Heart right ventricle (tissue), 16 donors: ENCODE measurements around the gene LMO1. TPM values are rescaled to one million over a fixed set of nuclear protein-coding genes. Genes with fewer than 3 reads are reported as not detected.

Experiments
- ATAC-seq, 8 donors: fragments of 200-7000 bp; cut with Tn5 transposase; one replicate each; pipeline ENCODE4 v1.9.1; 2020; ENCODE audit warnings: mild to moderate bottlenecking in 8 of 8, moderate library complexity in 8 of 8, moderate number of reproducible peaks in 1 of 8
- DNase-seq, 2 donors: peaks; one replicate each; pipeline ENCODE4 v3.0.0-alpha.2; 2020
- H3K27ac ChIP-seq, 10 donors: fragments of 200-600 bp; sonication (generic) in 2 of 10; one replicate each; pipeline versions ENCODE4 v1.5.0 to v1.8.0; 2020 to 2022; ENCODE audit warnings: mild to moderate bottlenecking in 3 of 10
- H3K27me3 ChIP-seq, 7 donors: fragments of 200-600 bp; one replicate each; pipeline ENCODE4 v1.8.0; 2021 to 2022; ENCODE audit warnings: mild to moderate bottlenecking in 2 of 7
- H3K36me3 ChIP-seq, 9 donors: fragments of 200-600 bp; sonication (generic) in 1 of 9; one replicate each; pipeline versions ENCODE4 v1.5.0 to v1.8.0; 2020 to 2022; ENCODE audit warnings: mild to moderate bottlenecking in 2 of 9
- H3K4me1 ChIP-seq, 9 donors: fragments of 200-600 bp; sonication (generic) in 1 of 9; one replicate each; pipeline versions ENCODE4 v1.5.0 to v1.8.0; 2020 to 2022; ENCODE audit warnings: mild to moderate bottlenecking in 4 of 9
- H3K4me3 ChIP-seq, 10 donors: fragments of 200-600 bp; sonication (generic) in 2 of 10; one replicate each; pipeline versions ENCODE4 v1.5.0 to v1.8.0; 2020 to 2022; ENCODE audit warnings: mild to moderate bottlenecking in 7 of 10, moderate library complexity in 2 of 10
- H3K9me3 ChIP-seq, 11 donors: fragments of 200-600 bp in 10 of 11; sonication (generic) in 2 of 11; one replicate each; pipeline versions ENCODE4 v1.5.0 to v1.8.0; 2013 to 2022; ENCODE audit warnings: mild to moderate bottlenecking in 2 of 11, control low read depth in 1 of 11, moderate library complexity in 1 of 11
- WGBS, 2 donors: extraction: QIAGEN DNeasy Blood & Tissue Kit; methylation state at CpG; one replicate each; pipeline ENCODE4 v1.1.7; 2013; ENCODE audit warnings: inconsistent platforms in 1 of 2; 5-methylcytosine and 5-hydroxymethylcytosine counted together
- intact Hi-C, 10 donors: fragments of 100-400 bp; cut with DNase I; formaldehyde crosslinking; loops; one replicate each; pipeline versions ENCODE4 v1.11.1 to v1.14.2; 2022
- polyA plus RNA-seq, 2 donors: library from polyadenylated mRNA; stranded (reverse); fragments of 200-250 nt; gene quantifications; one replicate each; pipeline ENCODE4 v1.2.3, GENCODE V29; 2013
- total RNA-seq, 10 donors: library from RNA; stranded (reverse); fragmentation: NEBNext Ultra II Directional in 3 of 10; extraction: Animal tissue kit (Norgen Biotek cat#: 25700) in 3 of 10; gene quantifications; one replicate each; pipeline versions ENCODE4 v1.2.1 to v1.2.4, GENCODE V29; 2021 to 2023
- TF ChIP-seq, protein P1 (sequence below), 9 donors: fragments of 200-600 bp; sonication (generic) in 2 of 9; IDR thresholded peaks; one replicate each; pipeline versions ENCODE4 v1.5.0 to v1.8.0; 2021 to 2022; ENCODE audit warnings: antibody characterized with exemption in 9 of 9, mild to moderate bottlenecking in 5 of 9, moderate library complexity in 1 of 9
- donor health status: Arrhythmogenic right ventricular cardiomyopathy.
- donor health status: ischemic (EF 13 %, LVEDD 7.1; RV severe dilation, severe dysfunction).
- donor health status: healthy with polysubstance abuse.
- donor health status: DM: no; HTN: yes; CAD: no.
- donor health status: DM: no; HTN: no; CAD: no.
- donor health status: ischemic (EF 25% LVEDD 6.9; RV normal size, moderate dysfunction).
- donor health status: ischemic (EF 25% LVEDD 5.7; RV mildly dilated, moderate dysfunction).
- donor health status: healthy.
- donor health status: DM: yes; HTN: yes; CAD: no.
- donor health status: Ischemic cardiomyopathy.
- donor health status: ischemic (EF 35%, LVEDD 5.7; RV mildly dilated, moderate dysfunction).
- donor health status: nonischemic (EF 11% LVEDD 7.7; RV severe dilation, severe dysfunction).
- donor health status: DM: yes; HTN: yes; CAD: no.
- donor health status: PGD.
- donor health status: ischemic (EF 29% LVEDD 5.4; RV normal size, mild dysfunction).
- donor health status: nonischemic (EF 23%, LVEDD 6.1; RV moderate dilation, normal function).

The LMO1 gene
- total and polyA plus RNA-seq, 12 donors, result 0.55 to 6.6 (median 2.4) TPM

DNA sequence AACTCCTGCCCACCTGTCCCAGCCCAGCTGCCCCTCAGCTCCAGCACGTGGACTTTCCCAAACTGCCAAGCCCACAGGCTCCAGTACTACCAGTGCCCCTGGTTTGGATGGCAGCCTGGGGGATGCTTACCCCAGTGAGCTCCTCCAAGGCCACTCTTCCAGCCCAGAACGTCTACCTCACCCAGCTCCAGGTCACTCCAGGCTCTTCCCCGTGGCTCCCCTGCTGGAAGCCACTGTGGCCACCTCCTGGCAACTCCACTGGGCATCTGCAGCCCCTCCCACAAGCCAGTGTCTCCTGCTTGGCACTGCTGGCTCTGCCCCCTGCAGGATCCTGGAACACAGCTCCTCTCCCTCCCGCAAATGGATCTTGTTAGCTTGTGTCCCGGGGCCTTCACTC, 29.3 kb downstream of the LMO1 start:
- ATAC-seq (peak in 6 of 8 donors; percentile 8 to 71 (median 20)), DNase-seq (no peak)
- Histone ChIP-seq H3K27ac (peak overlapping the region in 3 of 10 donors; percentile 22 to 80 (median 58)), H3K4me1 (peaks cover 0 to 42% (median 3%) of the 10 kb centered on the region in 9 donors), H3K27me3 (peaks cover 0 to 5% (median 0%) of the 10 kb centered on the region in 7 donors), H3K9me3 (no peaks in the 10 kb centered on the region), H3K4me3 (no peak overlapping the region), H3K36me3 (no peaks in the 10 kb centered on the region)
- 69 to 82% methylated on average over 5 of the region's 5 CpGs for WGBS, 2 donors
- intact Hi-C loops, result no loop called here
- TF ChIP-seq, protein P1, sequence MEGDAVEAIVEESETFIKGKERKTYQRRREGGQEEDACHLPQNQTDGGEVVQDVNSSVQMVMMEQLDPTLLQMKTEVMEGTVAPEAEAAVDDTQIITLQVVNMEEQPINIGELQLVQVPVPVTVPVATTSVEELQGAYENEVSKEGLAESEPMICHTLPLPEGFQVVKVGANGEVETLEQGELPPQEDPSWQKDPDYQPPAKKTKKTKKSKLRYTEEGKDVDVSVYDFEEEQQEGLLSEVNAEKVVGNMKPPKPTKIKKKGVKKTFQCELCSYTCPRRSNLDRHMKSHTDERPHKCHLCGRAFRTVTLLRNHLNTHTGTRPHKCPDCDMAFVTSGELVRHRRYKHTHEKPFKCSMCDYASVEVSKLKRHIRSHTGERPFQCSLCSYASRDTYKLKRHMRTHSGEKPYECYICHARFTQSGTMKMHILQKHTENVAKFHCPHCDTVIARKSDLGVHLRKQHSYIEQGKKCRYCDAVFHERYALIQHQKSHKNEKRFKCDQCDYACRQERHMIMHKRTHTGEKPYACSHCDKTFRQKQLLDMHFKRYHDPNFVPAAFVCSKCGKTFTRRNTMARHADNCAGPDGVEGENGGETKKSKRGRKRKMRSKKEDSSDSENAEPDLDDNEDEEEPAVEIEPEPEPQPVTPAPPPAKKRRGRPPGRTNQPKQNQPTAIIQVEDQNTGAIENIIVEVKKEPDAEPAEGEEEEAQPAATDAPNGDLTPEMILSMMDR (IDR thresholded peaks at IDR 0.05), result peak in 2 of 9 donors; percentile 16 to 33

DNA sequence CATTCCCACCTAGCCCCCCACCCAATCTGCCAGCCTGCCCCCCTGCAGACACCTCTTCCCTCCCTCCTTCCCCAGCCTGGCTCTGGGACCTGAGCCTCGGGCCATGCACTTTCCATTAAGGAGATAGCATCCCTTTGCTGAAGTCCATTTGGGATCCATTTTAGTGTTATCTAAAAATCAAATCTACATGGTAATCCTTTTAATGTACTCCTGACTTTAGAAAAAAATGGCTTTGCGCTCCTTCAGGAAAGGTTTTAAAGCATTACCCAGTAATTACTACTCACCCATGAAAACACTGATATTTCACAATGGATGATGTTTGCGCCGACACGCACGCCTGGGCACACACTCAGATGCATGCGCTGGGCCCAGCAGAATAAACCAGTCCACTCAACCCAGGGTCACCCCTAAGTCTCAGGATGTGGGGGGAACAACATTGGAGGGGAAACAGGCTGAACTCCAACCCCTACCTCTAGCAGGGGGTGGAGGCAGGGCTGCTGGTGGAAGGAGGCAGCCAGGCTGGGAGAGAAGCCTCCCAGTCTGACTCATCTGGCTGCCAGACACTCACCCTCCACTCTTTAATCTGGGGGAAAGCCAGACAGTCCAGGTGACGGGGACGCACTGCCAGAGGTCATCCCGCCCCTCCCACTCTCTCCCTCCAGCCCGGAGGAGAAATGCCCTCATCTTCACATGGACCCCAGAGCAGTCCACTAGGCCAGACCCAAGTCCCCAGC, 29.8 kb downstream of the LMO1 start:
- WGBS, 2 donors, result 79 to 81% methylated on average over 11 of the region's 11 CpGs
- H3K27ac ChIP-seq, result peak overlapping the region in 3 of 10 donors; percentile 22 to 80 (median 58)
- H3K9me3 ChIP-seq, result no peaks in the 10 kb centered on the region
- H3K4me1 ChIP-seq, result peaks cover 0 to 46% (median 6%) of the 10 kb centered on the region in 9 donors
- H3K4me3 ChIP-seq, result no peak overlapping the region
- peaks cover 0 to 5% (median 0%) of the 10 kb centered on the region in 7 donors for H3K27me3 ChIP-seq
- TF ChIP-seq, protein P1 (IDR thresholded peaks at IDR 0.05), result no peak
- peak; percentile 17 to 87 (median 72) for ATAC-seq
- no peaks in the 10 kb centered on the region for H3K36me3 ChIP-seq
- peak; percentile 14 to 25 for DNase-seq
- intact Hi-C loops, result loop anchor here in 1 of 10 donors (2.0 kb wide), 1 partner anchor 27 kb away; no protein-coding TSS in a partner anchor

DNA sequence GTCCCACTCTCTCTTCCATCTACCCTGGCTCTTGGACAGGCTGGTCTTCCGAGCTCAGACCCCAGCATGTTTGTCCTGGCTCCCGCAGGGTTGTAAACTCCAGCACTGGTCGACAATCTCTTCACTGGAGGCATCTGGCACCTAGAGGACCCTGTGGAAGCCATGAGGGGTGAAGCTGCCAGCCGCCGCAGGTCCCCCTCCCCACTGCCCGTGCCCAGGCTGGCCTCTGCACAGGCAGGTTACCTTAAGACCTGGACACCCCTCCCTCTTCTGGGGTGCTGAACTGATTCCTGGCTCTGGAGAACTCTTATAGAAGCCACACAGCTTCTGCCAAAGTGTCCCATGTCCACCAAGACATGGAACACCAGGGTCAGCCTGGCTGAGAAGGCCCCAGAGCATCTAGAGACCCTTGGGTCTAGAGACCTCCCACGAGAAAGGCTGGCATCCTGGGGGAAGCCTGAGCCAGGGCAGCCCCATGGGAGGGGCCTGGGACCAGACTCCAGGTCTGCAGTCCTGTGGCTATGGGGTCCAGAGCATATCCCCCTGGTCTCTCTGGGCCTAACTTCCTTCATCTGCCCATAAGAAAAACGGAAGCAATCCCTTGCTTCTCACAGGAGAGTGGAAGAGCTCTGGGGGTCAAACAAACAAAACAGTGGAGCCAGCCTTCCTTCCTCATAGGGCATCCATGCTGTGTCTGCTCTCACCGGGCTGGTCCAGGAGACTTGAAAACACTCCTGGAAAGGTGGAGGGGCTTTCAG, 30.6 kb downstream of the LMO1 start:
- DNase-seq (no peak), ATAC-seq (no peak)
- TF ChIP-seq, protein P1 (IDR thresholded peaks at IDR 0.05), result no peak
- Histone ChIP-seq H3K4me3 (no peak overlapping the region), H3K27me3 (peaks cover 0 to 5% (median 0%) of the 10 kb centered on the region in 7 donors), H3K27ac (no peak overlapping the region), H3K9me3 (no peaks in the 10 kb centered on the region), H3K36me3 (no peaks in the 10 kb centered on the region), H3K4me1 (peaks cover 0 to 46% (median 6%) of the 10 kb centered on the region in 9 donors)
- intact Hi-C loops, result loop anchor here in 1 of 10 donors (2.0 kb wide), 1 partner anchor 28 kb away; no protein-coding TSS in a partner anchor
- WGBS, 2 donors, result 70 to 77% methylated on average over 9 of the region's 9 CpGs

DNA sequence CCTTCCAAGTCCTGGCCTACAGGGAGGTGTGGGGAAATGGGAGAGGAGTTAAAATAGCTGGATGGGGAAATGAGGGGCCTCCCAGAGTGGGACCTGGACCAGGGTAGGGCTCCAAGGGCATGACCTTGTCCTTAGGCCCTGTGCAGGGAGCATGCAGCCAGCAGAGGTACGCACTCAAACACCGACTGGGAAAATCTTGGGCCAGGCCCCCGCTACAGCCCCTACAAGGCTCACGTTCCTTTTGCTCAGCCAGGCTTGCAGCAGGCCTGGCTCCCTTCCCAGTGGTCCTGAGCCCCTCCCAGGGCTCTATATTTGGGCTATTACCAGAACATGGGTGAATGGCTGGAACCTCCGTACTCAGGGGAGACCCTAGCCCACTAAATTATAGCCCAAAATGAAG, 31.3 kb downstream of the LMO1 start:
- H3K36me3 ChIP-seq, result no peaks in the 10 kb centered on the region
- peaks cover 0 to 46% (median 6%) of the 10 kb centered on the region in 9 donors for H3K4me1 ChIP-seq
- intact Hi-C loops, result loop anchor here in 1 of 10 donors (2.0 kb wide), 1 partner anchor 28 kb away; no protein-coding TSS in a partner anchor
- ATAC-seq, result no peak
- no peaks in the 10 kb centered on the region for H3K9me3 ChIP-seq
- H3K27me3 ChIP-seq, result peaks cover 0 to 5% (median 0%) of the 10 kb centered on the region in 7 donors
- no peak overlapping the region for H3K27ac ChIP-seq
- H3K4me3 ChIP-seq, result no peak overlapping the region
- TF ChIP-seq, protein P1 (IDR thresholded peaks at IDR 0.05), result no peak
- 77 to 78% methylated on average over 5 of the region's 5 CpGs for WGBS, 2 donors
- DNase-seq, result no peak
